Endothelial cell (in vitro differentiated cells): ENCODE results near the gene SUSD1. TPM values are rescaled to one million over a fixed set of nuclear protein-coding genes. Genes with fewer than 3 reads are reported as not detected.
"Not testable (repeated sequence)": the region's sequence is repeated elsewhere in the genome, so short reads cannot be mapped to it uniquely, and the experiment has no call there.

ENCODE experiments used
- DNase-seq: peaks from one replicate; pipeline ENCODE4 v3.0.0; 2021; ENCODE audit warnings: low spot score
- H3K27ac Mint-ChIP-seq: one replicate; pipeline ENCODE4 v1.8.0; 2021; ENCODE audit warnings: mixed read lengths, inconsistent platforms; ENCODE audit not compliant: unreplicated experiment
- H3K27me3 Mint-ChIP-seq: one replicate; pipeline ENCODE4 v1.8.0; 2021; ENCODE audit warnings: mild to moderate bottlenecking, moderate library complexity, mixed read lengths, inconsistent platforms; ENCODE audit not compliant: unreplicated experiment
- H3K36me3 Mint-ChIP-seq: one replicate; pipeline ENCODE4 v1.8.0; 2021; ENCODE audit warnings: mild to moderate bottlenecking, low read depth, mixed read lengths, inconsistent platforms; ENCODE audit not compliant: unreplicated experiment
- H3K4me1 Mint-ChIP-seq: one replicate; pipeline ENCODE4 v1.8.0; 2021; ENCODE audit warnings: mild to moderate bottlenecking, mixed read lengths, inconsistent platforms; ENCODE audit not compliant: unreplicated experiment
- H3K4me3 Mint-ChIP-seq: one replicate; pipeline ENCODE4 v1.8.0; 2021; ENCODE audit warnings: mild to moderate bottlenecking, mixed read lengths, inconsistent platforms; ENCODE audit not compliant: unreplicated experiment
- H3K9me3 Mint-ChIP-seq: one replicate; pipeline ENCODE4 v1.8.0; 2021; ENCODE audit warnings: mixed read lengths, inconsistent platforms; ENCODE audit not compliant: unreplicated experiment
- total RNA-seq: library from RNA; stranded (reverse); fragmentation: NEBNext Ultra II Directional; extraction: Animal tissue kit (Norgen Biotek cat#: 25700); gene quantifications from one replicate; pipeline ENCODE4 v1.2.1, GENCODE V29; 2021; ENCODE audit not compliant: unreplicated experiment
- TF ChIP-seq, protein P1 (sequence below): fragments of 200-600 bp; sonication (generic); IDR thresholded peaks from one replicate; pipeline ENCODE4 v1.5.0; 2021; ENCODE audit warnings: antibody characterized with exemption; ENCODE audit not compliant: unreplicated experiment

Gene SUSD1
- total RNA-seq, 1 donor from 2014 or later, result 5.7 TPM

DNA sequence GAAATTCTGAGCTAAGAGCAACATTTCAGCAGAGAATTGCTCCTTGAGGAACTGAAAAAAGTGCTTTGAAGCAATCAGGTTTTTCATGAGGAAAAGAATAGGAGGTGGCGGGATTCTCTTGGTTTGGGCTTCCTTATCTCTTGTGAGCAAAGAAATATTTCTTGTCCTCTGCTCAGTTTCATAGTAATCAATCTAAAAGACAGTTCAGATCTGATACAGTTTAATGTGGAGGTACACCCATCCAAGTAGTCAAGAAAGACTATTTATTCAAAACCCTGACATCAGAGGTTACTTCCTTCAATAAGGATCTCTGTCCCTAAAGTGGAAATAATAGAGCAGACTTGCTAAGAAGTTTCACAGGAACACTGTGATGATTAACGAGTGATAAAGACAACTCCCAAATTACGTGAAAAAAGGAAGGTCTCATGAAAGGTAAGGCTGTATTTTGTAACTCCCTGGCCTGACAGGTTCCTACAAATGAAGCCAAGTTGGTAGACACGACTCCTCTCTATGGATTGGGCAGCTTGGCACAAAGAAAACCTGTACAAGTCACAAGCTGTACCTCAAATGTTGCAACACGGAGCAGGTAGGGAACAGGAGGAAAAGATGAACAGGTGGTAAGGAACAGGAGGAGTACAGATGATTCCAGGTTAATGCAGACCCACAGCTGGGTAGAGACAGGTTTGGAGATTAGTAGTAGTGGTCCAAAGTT is 94.1 kb downstream of the SUSD1 start:
- H3K27ac Mint-ChIP-seq, result no peak overlapping the region
- peaks cover 1% of the 10 kb centered on the region for H3K27me3 Mint-ChIP-seq
- H3K36me3 Mint-ChIP-seq, result no peaks in the 10 kb centered on the region
- TF ChIP-seq, protein P1, sequence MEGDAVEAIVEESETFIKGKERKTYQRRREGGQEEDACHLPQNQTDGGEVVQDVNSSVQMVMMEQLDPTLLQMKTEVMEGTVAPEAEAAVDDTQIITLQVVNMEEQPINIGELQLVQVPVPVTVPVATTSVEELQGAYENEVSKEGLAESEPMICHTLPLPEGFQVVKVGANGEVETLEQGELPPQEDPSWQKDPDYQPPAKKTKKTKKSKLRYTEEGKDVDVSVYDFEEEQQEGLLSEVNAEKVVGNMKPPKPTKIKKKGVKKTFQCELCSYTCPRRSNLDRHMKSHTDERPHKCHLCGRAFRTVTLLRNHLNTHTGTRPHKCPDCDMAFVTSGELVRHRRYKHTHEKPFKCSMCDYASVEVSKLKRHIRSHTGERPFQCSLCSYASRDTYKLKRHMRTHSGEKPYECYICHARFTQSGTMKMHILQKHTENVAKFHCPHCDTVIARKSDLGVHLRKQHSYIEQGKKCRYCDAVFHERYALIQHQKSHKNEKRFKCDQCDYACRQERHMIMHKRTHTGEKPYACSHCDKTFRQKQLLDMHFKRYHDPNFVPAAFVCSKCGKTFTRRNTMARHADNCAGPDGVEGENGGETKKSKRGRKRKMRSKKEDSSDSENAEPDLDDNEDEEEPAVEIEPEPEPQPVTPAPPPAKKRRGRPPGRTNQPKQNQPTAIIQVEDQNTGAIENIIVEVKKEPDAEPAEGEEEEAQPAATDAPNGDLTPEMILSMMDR, result no peak
- H3K4me1 Mint-ChIP-seq, result peaks cover 24% of the 10 kb centered on the region
- no peak overlapping the region for H3K4me3 Mint-ChIP-seq
- DNase-seq, result no peak
- no peaks in the 10 kb centered on the region for H3K9me3 Mint-ChIP-seq

DNA sequence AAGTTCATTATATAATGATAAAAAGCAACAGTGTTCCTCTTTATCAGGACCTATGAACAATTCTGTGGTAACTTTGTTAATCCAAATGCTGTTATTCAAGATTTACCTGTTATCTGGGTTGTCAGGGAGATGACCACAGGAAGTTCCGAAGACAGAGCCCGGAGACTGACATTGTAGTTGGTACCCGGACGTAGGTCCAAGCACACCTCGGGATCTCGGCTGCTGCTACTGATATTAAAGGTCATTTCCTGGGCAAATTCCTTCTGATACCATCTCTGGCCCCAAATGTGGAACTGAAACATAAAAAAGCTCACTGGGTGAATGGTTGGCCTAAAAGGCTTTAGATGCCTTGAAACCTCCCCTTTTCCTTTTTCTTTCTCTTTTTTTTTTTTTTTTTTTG is 96.7 kb downstream of the SUSD1 start:
- H3K4me3 Mint-ChIP-seq, result no peak overlapping the region
- no peak for DNase-seq
- peaks cover 26% of the 10 kb centered on the region for H3K4me1 Mint-ChIP-seq
- H3K27ac Mint-ChIP-seq, result peak overlapping the region; percentile 74
- TF ChIP-seq, protein P1, result no peak
- peaks cover 3% of the 10 kb centered on the region for H3K27me3 Mint-ChIP-seq
- H3K36me3 Mint-ChIP-seq, result no peaks in the 10 kb centered on the region
- H3K9me3 Mint-ChIP-seq, result no peaks in the 10 kb centered on the region

DNA sequence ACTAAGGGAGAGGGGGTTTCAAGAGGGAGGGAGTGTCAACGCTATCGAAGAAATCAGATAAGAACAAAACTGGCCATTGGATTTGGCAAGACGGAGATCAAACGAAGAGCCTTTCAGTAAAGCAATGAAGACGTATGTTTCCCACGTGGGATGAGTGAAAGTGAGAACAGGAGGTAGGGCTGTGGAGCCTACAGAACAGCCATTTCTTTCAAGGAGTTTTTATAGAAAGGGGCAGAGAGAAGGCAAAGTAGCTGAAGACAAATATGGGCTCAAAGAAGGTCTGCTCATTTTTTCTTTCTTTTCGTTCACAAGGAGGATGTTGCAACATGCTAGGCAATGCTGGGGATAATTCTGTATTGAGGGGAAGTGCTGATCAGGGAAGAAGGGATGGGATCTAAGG is 98.3 kb downstream of the SUSD1 start:
- no peaks in the 10 kb centered on the region for H3K36me3 Mint-ChIP-seq
- peak overlapping the region; percentile 85 for H3K27ac Mint-ChIP-seq
- H3K4me3 Mint-ChIP-seq, result no peak overlapping the region

DNA sequence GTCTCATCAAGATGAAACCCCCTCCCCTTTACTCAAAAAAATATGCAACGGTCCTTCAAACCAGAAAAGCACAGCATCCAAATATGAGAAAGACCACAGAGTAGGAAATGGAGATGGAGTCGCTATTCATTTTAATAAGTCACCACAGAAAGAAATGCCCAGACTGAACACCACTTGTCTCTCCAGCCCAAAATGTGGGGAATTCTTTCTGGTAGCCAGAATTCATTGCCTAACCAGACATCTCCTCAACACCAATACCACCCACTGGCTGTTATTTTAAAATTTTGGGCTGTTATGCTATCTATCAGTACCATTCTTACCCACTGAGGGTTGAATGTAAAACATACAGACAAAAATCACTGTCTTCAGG is 100.1 kb downstream of the SUSD1 start:
- Mint-ChIP-seq H3K9me3 (no peaks in the 10 kb centered on the region), H3K36me3 (no peaks in the 10 kb centered on the region), H3K4me1 (peaks cover 26% of the 10 kb centered on the region), H3K27me3 (peaks cover 2% of the 10 kb centered on the region), H3K4me3 (no peak overlapping the region), H3K27ac (no peak overlapping the region)
- TF ChIP-seq, protein P1, result no peak
- DNase-seq, result no peak

More for the DNA sequence above, 98.3 kb downstream of the SUSD1 start:
- Mint-ChIP-seq H3K9me3 (no peaks in the 10 kb centered on the region), H3K4me1 (peaks cover 27% of the 10 kb centered on the region), H3K27me3 (peaks cover 3% of the 10 kb centered on the region)
- TF ChIP-seq, protein P1, result no peak
- no peak for DNase-seq

DNA sequence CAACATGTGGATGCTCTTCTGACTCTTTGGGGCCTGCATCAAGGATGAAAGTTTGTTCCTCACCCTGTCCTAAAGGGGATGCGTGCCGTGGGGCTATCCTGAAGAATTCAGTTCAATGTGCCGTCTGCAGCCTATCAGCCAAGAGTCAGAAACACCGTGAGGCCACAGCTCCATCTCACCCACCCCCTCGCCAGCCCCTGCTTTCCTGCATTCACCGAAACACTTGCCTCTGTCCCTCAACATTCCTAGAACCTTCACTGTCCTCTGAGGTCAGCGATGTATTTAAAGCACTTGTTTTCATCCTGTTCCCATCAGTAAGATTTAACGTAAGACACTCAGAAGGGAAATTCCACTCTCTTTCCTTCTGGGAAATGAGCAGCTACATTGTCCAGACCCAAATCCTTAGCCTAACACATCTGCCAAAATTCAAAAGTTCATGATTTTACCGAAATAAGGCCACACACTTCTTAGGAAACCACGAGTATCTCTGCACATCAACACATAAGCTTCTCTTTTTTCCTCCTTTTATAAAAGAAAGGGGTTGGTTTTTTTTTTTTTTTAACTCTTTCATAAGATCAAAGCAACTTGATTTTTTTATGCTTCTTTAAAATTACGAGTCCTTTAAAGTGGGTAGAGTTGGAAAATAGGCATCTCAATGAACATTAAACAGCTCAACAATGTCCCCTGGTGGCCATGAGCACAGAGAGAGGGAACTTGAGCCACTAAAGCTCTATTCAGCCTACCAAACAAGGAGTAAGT is 100.7 kb downstream of the SUSD1 start:
- H3K27me3 Mint-ChIP-seq, result peaks cover 2% of the 10 kb centered on the region
- H3K27ac Mint-ChIP-seq, result peak overlapping the region; percentile 50
- TF ChIP-seq, protein P1, result peak; percentile 59

DNA sequence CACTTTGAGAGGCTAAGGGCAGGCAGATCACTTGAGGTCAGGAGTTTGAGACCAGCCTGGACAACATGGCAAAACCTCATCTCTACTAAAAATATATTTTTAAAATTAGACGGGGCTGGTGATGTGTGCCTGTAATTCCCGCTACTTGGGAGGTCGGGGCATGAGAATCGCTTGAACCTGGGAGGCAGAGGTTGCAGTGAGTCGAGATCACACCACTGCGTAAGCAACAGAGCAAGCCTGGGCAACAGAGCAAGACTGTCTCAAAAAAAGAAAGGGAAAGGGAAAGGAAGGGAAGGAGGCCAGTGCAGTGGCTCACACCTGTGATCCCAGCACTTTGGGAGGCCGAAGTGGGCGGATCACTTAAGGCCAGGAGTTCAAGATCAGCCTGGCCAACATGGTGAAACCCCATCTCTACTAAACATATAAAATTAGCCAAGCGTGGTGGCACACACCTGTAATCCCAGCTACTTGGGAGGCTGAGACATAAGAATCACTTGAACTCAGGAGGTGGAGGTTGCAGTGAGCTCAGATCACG is 101.4 kb downstream of the SUSD1 start:
- H3K27ac Mint-ChIP-seq, H3K4me3 Mint-ChIP-seq, H3K27me3 Mint-ChIP-seq, H3K9me3 Mint-ChIP-seq, H3K36me3 Mint-ChIP-seq, DNase-seq: not testable (repeated sequence)
- H3K4me1 Mint-ChIP-seq, result peaks cover 26% of the 10 kb centered on the region

More for the DNA sequence above, 100.7 kb downstream of the SUSD1 start:
- Mint-ChIP-seq H3K4me1 (peaks cover 26% of the 10 kb centered on the region), H3K36me3 (no peaks in the 10 kb centered on the region), H3K9me3 (no peaks in the 10 kb centered on the region), H3K4me3 (no peak overlapping the region)
- DNase-seq, result peak; percentile 54
